H7 (cell line): ENCODE data around the gene ASB4. TPM values are rescaled to one million over a fixed set of nuclear protein-coding genes. Genes with fewer than 3 reads are reported as not detected.

Source experiments
- DNase-seq: peaks from one replicate; pipeline ENCODE4 v3.0.0; 2012
- H3K27me3 ChIP-seq: 2 replicates; pipeline ENCODE4 v1.6.0; 2011; ENCODE audit warnings: mild to moderate bottlenecking, low read length; ENCODE audit not compliant: control insufficient read depth, insufficient read depth
- H3K36me3 ChIP-seq: replicated peaks from 2 replicates; pipeline ENCODE4 v1.5.1; 2011; ENCODE audit warnings: low read length; ENCODE audit not compliant: control insufficient read depth, insufficient read depth
- H3K4me3 ChIP-seq: 2 replicates; pipeline ENCODE4 v1.5.1; 2011; ENCODE audit warnings: low read depth, mild to moderate bottlenecking, control low read depth, low read length, moderate library complexity; ENCODE audit not compliant: insufficient read depth
- total RNA-seq: library from RNA; depleted of rRNA; stranded (reverse); fragments of >200 nt; shearing (Covaris generic); gene quantifications from 2 replicates; pipeline ENCODE4 v1.2.3, GENCODE V29; 2014; rRNA removed

ASB4 gene
- total RNA-seq, 1 experiment from 2014 or later = not detected

GRCh38 chr7:95582578-95583293 lies 97.0 kb downstream of the ASB4 start:
- no peak for DNase-seq
- Histone ChIP-seq H3K36me3 (no peaks in the 10 kb centered on the region), H3K27me3 (no peaks in the 10 kb centered on the region), H3K4me3 (no peak overlapping the region)

GRCh38 chr7:95583834-95584621 lies 98.3 kb downstream of the ASB4 start:
- Histone ChIP-seq H3K4me3 (no peak overlapping the region), H3K27me3 (no peaks in the 10 kb centered on the region), H3K36me3 (no peaks in the 10 kb centered on the region)
- DNase-seq = no peak

DNA sequence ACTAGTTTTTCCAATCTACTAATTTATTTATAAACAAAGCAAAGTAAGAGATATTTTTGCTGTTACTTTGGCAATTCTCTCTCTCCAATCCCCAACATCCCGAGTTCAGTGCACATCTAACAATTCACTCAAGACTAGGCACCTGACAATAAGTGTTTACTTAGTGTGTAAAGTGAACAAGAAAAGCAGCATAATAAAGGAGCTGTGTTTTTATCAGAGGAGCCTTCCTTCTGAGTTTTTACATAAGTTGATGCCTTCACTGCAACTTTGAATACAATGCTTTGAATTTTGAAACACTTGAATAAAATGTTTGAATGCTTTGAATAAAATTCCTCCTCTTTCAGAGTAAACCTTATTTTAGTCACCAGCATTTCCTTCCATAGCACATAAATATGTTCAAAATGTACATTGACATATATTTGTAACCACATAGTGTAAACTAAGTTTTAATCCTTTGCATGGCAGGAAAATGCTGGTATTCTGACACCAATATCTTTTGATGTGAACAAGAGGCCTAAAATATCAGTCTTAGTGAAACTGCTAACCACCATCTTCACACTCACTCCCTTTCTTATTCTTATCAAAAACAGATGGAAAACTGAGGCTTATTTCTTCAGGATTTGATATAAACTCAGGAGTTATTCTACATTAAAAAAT lies 99.2 kb downstream of the ASB4 start:
- DNase-seq = no peak
- Histone ChIP-seq H3K27me3 (no peaks in the 10 kb centered on the region), H3K4me3 (no peak overlapping the region), H3K36me3 (no peaks in the 10 kb centered on the region)

DNA sequence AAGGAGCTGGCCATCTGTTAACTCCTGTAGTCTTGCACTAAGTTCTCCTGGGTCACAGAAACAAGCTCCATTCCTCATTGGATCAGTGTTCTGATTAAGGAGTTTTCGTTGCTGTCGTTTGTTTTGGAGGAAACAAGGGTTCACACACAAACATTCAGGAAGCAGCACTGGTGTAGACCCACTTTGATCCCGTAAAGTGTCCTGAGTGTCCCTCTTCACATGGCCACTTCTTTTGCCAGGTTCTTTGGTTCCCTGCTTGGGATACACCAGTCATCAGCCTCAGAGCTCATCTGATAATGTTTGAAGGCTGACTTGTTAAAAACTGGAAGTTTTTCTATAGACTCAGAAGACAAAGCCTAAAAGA lies 99.7 kb downstream of the ASB4 start:
- no peak for DNase-seq
- Histone ChIP-seq H3K36me3 (no peaks in the 10 kb centered on the region), H3K27me3 (no peaks in the 10 kb centered on the region), H3K4me3 (no peak overlapping the region)

GRCh38 chr7:95586951-95587301 lies 101.2 kb downstream of the ASB4 start:
- H3K27me3 ChIP-seq = no peaks in the 10 kb centered on the region
- H3K36me3 ChIP-seq = no peaks in the 10 kb centered on the region
- no peak for DNase-seq
- H3K4me3 ChIP-seq = no peak overlapping the region

DNA sequence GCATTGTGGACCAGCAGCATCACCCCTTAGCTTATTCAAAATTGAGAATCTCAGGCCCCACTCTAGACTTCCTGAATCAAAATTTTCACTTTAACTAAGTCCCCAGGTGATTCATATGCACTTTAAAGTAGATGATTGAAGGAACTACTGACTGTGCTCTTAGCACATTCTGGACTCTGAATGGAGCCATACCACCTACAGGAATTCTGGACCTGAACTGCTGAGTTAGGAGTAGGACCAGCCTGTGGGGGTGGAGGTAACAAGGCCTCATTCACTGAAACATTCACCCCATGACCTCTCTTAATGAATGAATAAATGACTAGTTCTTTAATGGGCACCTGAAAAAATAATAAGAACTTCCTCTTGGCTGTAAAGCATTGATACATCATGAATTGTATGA lies 103.3 kb downstream of the ASB4 start:
- Histone ChIP-seq H3K27me3 (no peaks in the 10 kb centered on the region), H3K4me3 (no peak overlapping the region), H3K36me3 (no peaks in the 10 kb centered on the region)
- no peak for DNase-seq

DNA sequence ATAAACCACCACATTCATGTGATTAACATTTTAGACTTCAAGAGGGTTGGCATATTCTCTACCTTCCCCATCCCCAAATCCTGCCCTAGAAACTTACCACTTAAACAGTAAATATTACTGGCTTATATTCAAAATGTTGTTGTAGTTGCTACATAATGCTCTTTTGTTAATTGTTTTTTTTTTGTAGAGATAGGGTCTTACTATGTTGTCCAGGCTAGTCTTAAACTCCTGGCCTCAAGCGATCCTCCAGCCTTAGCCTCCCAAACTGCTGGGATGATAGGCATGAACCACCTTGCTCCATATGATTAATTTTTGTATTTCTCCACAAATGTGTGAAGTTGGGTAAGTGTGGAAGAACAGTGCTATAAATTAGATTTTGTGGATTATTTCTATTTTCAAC lies 104.0 kb downstream of the ASB4 start:
- DNase-seq = no peak
- Histone ChIP-seq H3K27me3 (peaks cover 2% of the 10 kb centered on the region), H3K4me3 (no peak overlapping the region), H3K36me3 (no peaks in the 10 kb centered on the region)

Other genes starting within 250 kb of the ASB4 start
- gene PON1, start 161.4 kb upstream of the ASB4 start, total RNA-seq = not detected in 2 replicates
- not detected in 2 replicates for gene PON3, start 89.6 kb upstream of the ASB4 start, total RNA-seq
- 34.3 and 35.8 TPM in 2 replicates for gene PON2, start 50.9 kb upstream of the ASB4 start, total RNA-seq
- 0.59 and 0.62 TPM in 2 replicates for gene PDK4, start 110.6 kb downstream of the ASB4 start, total RNA-seq